Naive thymus-derived CD4-positive, alpha-beta T cell (primary cell): ENCODE measurements around the gene TNRC6B. TPM values are rescaled to one million over a fixed set of nuclear protein-coding genes. Genes with fewer than 3 reads are reported as not detected.
"Not testable (repeated sequence)": the region's sequence is repeated elsewhere in the genome, so short reads cannot be mapped to it uniquely, and the experiment has no call there.

Experiments used
- ATAC-seq: fragments of 150-1000 bp; cut with Tn5 transposase; 2 replicates; pipeline ENCODE4 v1.10.0; 2021; ENCODE audit warnings: mild to moderate bottlenecking, moderate library complexity
- CTCF ChIA-PET: fragments of 350-600 bp; sonication (Branson Sonifier 250); formaldehyde crosslinking; loops from one replicate; lab custom pipeline; 2021; ENCODE audit warnings: antibody characterized with exemption; lab: Charles Lee
- POLR2A ChIA-PET: fragments of 350-600 bp; sonication (Branson Sonifier 250); formaldehyde crosslinking; loops from one replicate; lab custom pipeline; 2021; ENCODE audit warnings: antibody characterized with exemption, inconsistent platforms; lab: Charles Lee
- DNase-seq, 9 donors: peaks; one replicate each; pipeline versions ENCODE4 v3.0.0 to v3.0.0-alpha.2; 2020 to 2022; ENCODE audit warnings: mixed read lengths in 1 of 9
- H3K27ac ChIP-seq: one replicate; pipeline ENCODE4 v1.7.0; 2013; ENCODE audit warnings: mild to moderate bottlenecking, low read depth, low read length, moderate library complexity
- H3K27me3 ChIP-seq, 2 donors: one replicate each; pipeline ENCODE4 v1.7.0; 2013; ENCODE audit warnings: low read length in 2 of 2, mild to moderate bottlenecking in 2 of 2, moderate library complexity in 2 of 2; ENCODE audit not compliant: control insufficient read depth in 2 of 2, insufficient read depth in 2 of 2
- H3K36me3 ChIP-seq, 3 experiments: 1 replicate in 2 of 3; 2 replicates in 1 of 3; pipeline ENCODE4 v1.7.0; 2013; ENCODE audit warnings: low read length in 3 of 3, mild to moderate bottlenecking in 3 of 3, moderate library complexity in 1 of 3; ENCODE audit not compliant: insufficient read depth in 3 of 3, control insufficient read depth in 2 of 3
- H3K4me1 ChIP-seq, 2 donors: one replicate each; pipeline ENCODE4 v1.7.0; 2013; ENCODE audit warnings: low read length in 2 of 2, mild to moderate bottlenecking in 2 of 2, moderate library complexity in 1 of 2; ENCODE audit not compliant: control insufficient read depth in 2 of 2, insufficient read depth in 2 of 2
- H3K4me3 ChIP-seq: 2 replicates; pipeline ENCODE4 v1.7.0; 2013; ENCODE audit warnings: mild to moderate bottlenecking, low read length
- H3K9me3 ChIP-seq, 3 experiments: 1 replicate in 2 of 3; 2 replicates in 1 of 3; pipeline ENCODE4 v1.7.0; 2013; ENCODE audit warnings: low read length in 3 of 3; ENCODE audit not compliant: control insufficient read depth in 2 of 3
- H3K27ac Mint-ChIP-seq, 9 donors: one replicate each; pipeline ENCODE4 v1.8.0; 2020 to 2022; ENCODE audit warnings: mixed read lengths in 9 of 9, mild to moderate bottlenecking in 8 of 9, moderate library complexity in 5 of 9, inconsistent platforms in 2 of 9
- H3K27me3 Mint-ChIP-seq, 5 donors: one replicate each; pipeline ENCODE4 v1.8.0; 2021 to 2022; ENCODE audit warnings: mixed read lengths in 5 of 5, mild to moderate bottlenecking in 1 of 5
- H3K36me3 Mint-ChIP-seq, 5 donors: one replicate each; pipeline ENCODE4 v1.8.0; 2020 to 2022; ENCODE audit warnings: mixed read lengths in 5 of 5, mild to moderate bottlenecking in 3 of 5, inconsistent platforms in 1 of 5
- H3K4me1 Mint-ChIP-seq, 7 donors: one replicate each; pipeline ENCODE4 v1.8.0; 2020 to 2022; ENCODE audit warnings: mixed read lengths in 7 of 7, mild to moderate bottlenecking in 3 of 7, inconsistent platforms in 1 of 7
- H3K4me3 Mint-ChIP-seq, 10 donors: one replicate each; pipeline ENCODE4 v1.8.0; 2020 to 2022; ENCODE audit warnings: mild to moderate bottlenecking in 10 of 10, mixed read lengths in 10 of 10, moderate library complexity in 6 of 10, inconsistent platforms in 2 of 10
- H3K9me3 Mint-ChIP-seq, 11 donors: one replicate each; pipeline ENCODE4 v1.8.0; 2020 to 2022; ENCODE audit warnings: mixed read lengths in 11 of 11, mild to moderate bottlenecking in 4 of 11, inconsistent platforms in 1 of 11, moderate library complexity in 1 of 11
- intact Hi-C, 2 donors: fragments of 100-400 bp; cut with micrococcal nuclease; formaldehyde crosslinking; loops; one replicate each; pipeline ENCODE4 v1.15.1; 2023
- polyA plus RNA-seq, 2 donors: library from polyadenylated mRNA; unstranded; fragments of 300-500 nt; fragmentation: Illumina TruSeq; gene quantifications; one replicate each; pipeline ENCODE4 v1.2.3, GENCODE V29; 2021
- total RNA-seq, 6 experiments: library from RNA in 5 of 6; stranded (reverse) in 5 of 6; gene quantifications; 1 replicate in 5 of 6; 2 replicates in 1 of 6; pipeline ENCODE4 v1.2.3 and lab custom pipeline; 2021 to 2026

The TNRC6B gene
- total and polyA plus RNA-seq, 7 experiments from 2014 or later = 67.4 to 165 (median 136) TPM

- no peak for DNase-seq
- Histone ChIP-seq H3K9me3 (no peaks in the 10 kb centered on the region), H3K27me3 (no peaks in the 10 kb centered on the region), H3K36me3 (peaks cover 0 to 6% (median 0%) of the 10 kb centered on the region in 3 experiments), H3K27ac (no peak overlapping the region), H3K4me1 (peaks cover 3 to 18% of the 10 kb centered on the region in 2 donors), H3K4me3 (no peak overlapping the region)
- no peak for ATAC-seq
- Mint-ChIP-seq H3K4me3 (peak overlapping the region in 1 of 10 donors; percentile 16), H3K27ac (no peak overlapping the region), H3K9me3 (peaks cover 0 to 1% (median 0%) of the 10 kb centered on the region in 11 donors), H3K27me3 (no peaks in the 10 kb centered on the region), H3K4me1 (peaks cover 28 to 74% (median 45%) of the 10 kb centered on the region in 7 donors), H3K36me3 (peaks cover 0 to 17% (median 4%) of the 10 kb centered on the region in 5 donors)
- ChIA-PET CTCF (no interaction called here), POLR2A (interaction anchor here (3.1 kb wide), 1 partner anchor 10 kb away, joined by 13 read pairs; no protein-coding TSS in a partner anchor)
- intact Hi-C loops = loop anchor here (5.0 kb wide), 2 partner anchors 113 to 263 kb away; partner anchors contain the start of gene MRTFA (in 1 of the 2)
Observed at GRCh38 chr22:40374567-40374966, 196.8 kb downstream of the TNRC6B start.

GRCh38 chr22:40376149-40376548, 198.4 kb downstream of the TNRC6B start:
- CTCF ChIA-PET = interaction anchor here (0.6 to 1.4 kb wide), 4 partner anchors 9 to 196 kb away, joined by 3 to 6 read pairs (median 3); no protein-coding TSS in a partner anchor
- Histone ChIP-seq H3K4me3 (no peak overlapping the region), H3K27me3 (no peaks in the 10 kb centered on the region), H3K36me3 (no peaks in the 10 kb centered on the region), H3K9me3 (no peaks in the 10 kb centered on the region), H3K27ac (no peak overlapping the region), H3K4me1 (peaks cover 2 to 18% of the 10 kb centered on the region in 2 donors)
- ATAC-seq = no peak
- POLR2A ChIA-PET = interaction anchor here (0.6 to 3.1 kb wide), 4 partner anchors 9 to 359 kb away, joined by 3 to 13 read pairs (median 4); no protein-coding TSS in a partner anchor
- Mint-ChIP-seq H3K9me3 (peaks cover 0 to 1% (median 0%) of the 10 kb centered on the region in 11 donors), H3K4me3 (peak overlapping the region in 2 of 10 donors; percentile 4 to 58), H3K27ac (peak overlapping the region in 2 of 9 donors; percentile 32 to 59), H3K36me3 (peaks cover 0 to 17% (median 4%) of the 10 kb centered on the region in 5 donors), H3K4me1 (peaks cover 28 to 73% (median 49%) of the 10 kb centered on the region in 7 donors), H3K27me3 (no peaks in the 10 kb centered on the region)
- DNase-seq = no peak
- intact Hi-C loops = no loop called here

GRCh38 chr22:40377931-40378330, 200.2 kb downstream of the TNRC6B start:
- Mint-ChIP-seq H3K9me3 (no peaks in the 10 kb centered on the region), H3K4me3 (no peak overlapping the region), H3K4me1 (peaks cover 25 to 74% (median 50%) of the 10 kb centered on the region in 7 donors), H3K27me3 (no peaks in the 10 kb centered on the region), H3K36me3 (peaks cover 0 to 22% (median 4%) of the 10 kb centered on the region in 5 donors), H3K27ac (peak overlapping the region in 3 of 9 donors; percentile 25 to 67 (median 29))
- no peak for DNase-seq
- no peak for ATAC-seq
- Histone ChIP-seq H3K27me3 (no peaks in the 10 kb centered on the region), H3K27ac (no peak overlapping the region), H3K9me3 (no peaks in the 10 kb centered on the region), H3K36me3 (no peaks in the 10 kb centered on the region), H3K4me3 (no peak overlapping the region), H3K4me1 (peaks cover 0 to 17% of the 10 kb centered on the region in 2 donors)
- ChIA-PET CTCF (interaction anchor here (0.6 to 0.7 kb wide), 2 partner anchors 57 to 110 kb away, joined by 3 read pairs; no protein-coding TSS in a partner anchor), POLR2A (interaction anchor here (0.6 to 1.9 kb wide), 6 partner anchors 16 to 1053 kb away, joined by 3 to 7 read pairs (median 4); no protein-coding TSS in a partner anchor)
- intact Hi-C loops = no loop called here

GRCh38 chr22:40378448-40378847, 200.7 kb downstream of the TNRC6B start:
- H3K9me3 ChIP-seq, H3K4me3 ChIP-seq, DNase-seq, CTCF ChIA-PET, H3K4me3 Mint-ChIP-seq, H3K9me3 Mint-ChIP-seq, H3K27ac ChIP-seq, ATAC-seq, H3K27me3 Mint-ChIP-seq, H3K36me3 ChIP-seq, intact Hi-C loops, H3K27me3 ChIP-seq: not testable (repeated sequence)
- Mint-ChIP-seq H3K27ac (peak overlapping the region in 5 of 9 donors; percentile 25 to 67 (median 35)), H3K4me1 (peaks cover 25 to 74% (median 50%) of the 10 kb centered on the region in 7 donors), H3K36me3 (peaks cover 0 to 17% (median 4%) of the 10 kb centered on the region in 5 donors)
- POLR2A ChIA-PET = interaction anchor here (1.4 to 1.9 kb wide), 3 partner anchors 19 to 79 kb away, joined by 3 to 7 read pairs (median 5); no protein-coding TSS in a partner anchor
- peaks cover 0 to 21% of the 10 kb centered on the region in 2 donors for H3K4me1 ChIP-seq

GRCh38 chr22:40381461-40381860, 203.7 kb downstream of the TNRC6B start:
- H3K4me1 ChIP-seq = peaks cover 10 to 41% of the 10 kb centered on the region in 2 donors

GRCh38 chr22:40383905-40384304, 206.2 kb downstream of the TNRC6B start:
- no peaks in the 10 kb centered on the region for H3K27me3 Mint-ChIP-seq
- peaks cover 0 to 15% (median 3%) of the 10 kb centered on the region in 5 donors for H3K36me3 Mint-ChIP-seq
- DNase-seq (no peak), ATAC-seq (no peak)
- intact Hi-C loops = loop anchor here in 1 of 2 donors (2.0 kb wide), 1 partner anchor 13 kb away; the partner anchor contains the start of gene SGSM3
- POLR2A ChIA-PET = interaction anchor here (0.6 to 3.3 kb wide), 5 partner anchors 9 to 767 kb away, joined by 3 to 13 read pairs (median 3); no protein-coding TSS in a partner anchor
- H3K27ac Mint-ChIP-seq = peak overlapping the region; percentile 71 to 99 (median 94)
- Histone ChIP-seq H3K36me3 (no peaks in the 10 kb centered on the region), H3K27me3 (no peaks in the 10 kb centered on the region), H3K4me3 (no peak overlapping the region), H3K27ac (peak overlapping the region; percentile 45), H3K9me3 (no peaks in the 10 kb centered on the region), H3K4me1 (peaks cover 10 to 61% of the 10 kb centered on the region in 2 donors)
- peaks cover 0 to 5% (median 0%) of the 10 kb centered on the region in 11 donors for H3K9me3 Mint-ChIP-seq
- peak overlapping the region in 9 of 10 donors; percentile 30 to 81 (median 60) for H3K4me3 Mint-ChIP-seq
- peaks cover 40 to 85% (median 78%) of the 10 kb centered on the region in 7 donors for H3K4me1 Mint-ChIP-seq
- CTCF ChIA-PET = interaction anchor here (0.7 to 1.3 kb wide), 5 partner anchors 9 to 94 kb away, joined by 3 to 5 read pairs (median 3); no protein-coding TSS in a partner anchor

More at GRCh38 chr22:40381461-40381860, 203.7 kb downstream of the TNRC6B start:
- Histone ChIP-seq H3K27ac (no peak overlapping the region), H3K27me3 (no peaks in the 10 kb centered on the region), H3K9me3 (no peaks in the 10 kb centered on the region), H3K36me3 (no peaks in the 10 kb centered on the region), H3K4me3 (no peak overlapping the region)
- H3K27me3 Mint-ChIP-seq = no peaks in the 10 kb centered on the region
- peaks cover 0 to 5% (median 0%) of the 10 kb centered on the region in 11 donors for H3K9me3 Mint-ChIP-seq
- CTCF ChIA-PET = interaction anchor here (0.6 to 1.3 kb wide), 4 partner anchors 10 to 55 kb away, joined by 3 to 5 read pairs (median 4); no protein-coding TSS in a partner anchor
- intact Hi-C loops = no loop called here
- no peak for ATAC-seq
- POLR2A ChIA-PET = interaction anchor here (0.7 to 2.7 kb wide), 3 partner anchors 10 to 31 kb away, joined by 3 to 8 read pairs (median 3); no protein-coding TSS in a partner anchor
- peaks cover 0 to 13% (median 4%) of the 10 kb centered on the region in 5 donors for H3K36me3 Mint-ChIP-seq
- peaks cover 33 to 80% (median 59%) of the 10 kb centered on the region in 7 donors for H3K4me1 Mint-ChIP-seq
- H3K27ac Mint-ChIP-seq = peak overlapping the region in 3 of 9 donors; percentile 91 to 99 (median 97)
- H3K4me3 Mint-ChIP-seq = no peak overlapping the region
- no peak for DNase-seq
